Left lobe of liver (tissue), 2 donors: ENCODE results near the gene ZNF226. TPM values are rescaled to one million over a fixed set of nuclear protein-coding genes. Genes with fewer than 3 reads are reported as not detected.
"Not testable (repeated sequence)": the region's sequence is repeated elsewhere in the genome, so short reads cannot be mapped to it uniquely, and the experiment has no call there.

Experiments
- ATAC-seq: fragments of 200-7000 bp; cut with Tn5 transposase; one replicate; pipeline ENCODE4 v1.9.1; 2020; ENCODE audit warnings: mild to moderate bottlenecking, moderate library complexity
- DNase-seq: peaks from one replicate; pipeline ENCODE4 v3.0.0-alpha.2; 2020; ENCODE audit warnings: low spot score
- total RNA-seq: library from RNA; stranded (reverse); gene quantifications from one replicate; pipeline ENCODE4 v1.2.1, GENCODE V29; 2021
- donor health status: DM: no; HTN: no; CAD: no; lungs with moderate emphysema.
- donor health status: DM: no; HTN: yes; CAD: no.

Gene ZNF226
- total RNA-seq, 1 donor from 2014 or later = 8.3 TPM

GRCh38 chr19:44207126-44207803, 42.4 kb downstream of the ZNF226 start:
- ATAC-seq (peak; percentile 96), DNase-seq (peak; percentile 92)

- peak; percentile 97 for ATAC-seq
Measured at GRCh38 chr19:44212250-44212865, 47.5 kb downstream of the ZNF226 start, which contains the start of gene ZNF227. Gene ZNF227 (plus strand): TSS chr19:44212532. CDS start chr19:44217793, 5,261 bp downstream.

GRCh38 chr19:44212866-44213346, 48.0 kb downstream of the ZNF226 start:
- peak; percentile 39 for ATAC-seq
- DNase-seq = no peak

More at GRCh38 chr19:44212250-44212865, 47.5 kb downstream of the ZNF226 start, which contains the start of gene ZNF227:
- DNase-seq = peak; percentile 93

- not testable (repeated sequence) for DNase-seq, ATAC-seq
Measured at GRCh38 chr19:44219926-44220325, 55.0 kb downstream of the ZNF226 start.

GRCh38 chr19:44220761-44221160, 55.9 kb downstream of the ZNF226 start:
- not testable (repeated sequence) for ATAC-seq

GRCh38 chr19:44221291-44221690, 56.4 kb downstream of the ZNF226 start:
- not testable (repeated sequence) for DNase-seq, ATAC-seq

More at GRCh38 chr19:44220761-44221160, 55.9 kb downstream of the ZNF226 start:
- DNase-seq = not testable (repeated sequence)

Other genes starting within 250 kb of the ZNF226 start
- 3.3 TPM for gene ZNF45, start 229.8 kb upstream of the ZNF226 start, total RNA-seq
- 2.9 TPM for gene ZNF221, start 213.9 kb upstream of the ZNF226 start, total RNA-seq
- gene ZNF155, start 180.9 kb upstream of the ZNF226 start, total RNA-seq = 2.7 TPM
- gene ZNF230, start 162.1 kb upstream of the ZNF226 start, total RNA-seq = 1.7 TPM
- 0.96 TPM for gene ZNF222, start 139.7 kb upstream of the ZNF226 start, total RNA-seq
- 1.2 TPM for gene ZNF223, start 113.1 kb upstream of the ZNF226 start, total RNA-seq
- 0.68 TPM for gene ZNF284, start 92.9 kb upstream of the ZNF226 start, total RNA-seq
- 9.7 TPM for gene ZNF224, start 70.7 kb upstream of the ZNF226 start, total RNA-seq
- 1.8 TPM for gene ZNF225, start 51.7 kb upstream of the ZNF226 start, total RNA-seq
- 3.6 TPM for gene ZNF234, start 23.5 kb upstream of the ZNF226 start, total RNA-seq
- 6.0 TPM for gene ZNF227, start 47.4 kb downstream of the ZNF226 start, total RNA-seq
- not detected for gene ZNF233, start 94.8 kb downstream of the ZNF226 start, total RNA-seq
- gene ZNF235, start 139.9 kb downstream of the ZNF226 start, total RNA-seq = 2.5 TPM
- 1.1 TPM for gene ZNF112, start 191.6 kb downstream of the ZNF226 start, total RNA-seq
- gene ZNF285, start 236.5 kb downstream of the ZNF226 start, total RNA-seq = 0.70 TPM